IMR-90 (cell line): ENCODE measurements around the gene FAM83F. TPM values are rescaled to one million over a fixed set of nuclear protein-coding genes. Genes with fewer than 3 reads are reported as not detected.

Experiments used
- ATAC-seq: fragments of 200-7000 bp; cut with Tn5 transposase; 2 replicates; pipeline ENCODE4 v1.9.1; 2020; ENCODE audit warnings: low read depth, mild to moderate bottlenecking, moderate library complexity
- BruUV-seq: library from RNA; stranded (reverse); fragments of 400-500 nt; replicated peaks from 2 replicates; lab custom pipeline; 2021; lab: Mats Ljungman, UMichigan
- CTCF ChIA-PET: fragments of 300-600 bp; formaldehyde crosslinking; extraction: SDS; loops from one replicate; lab custom pipeline; 2021; ENCODE audit warnings: antibody characterized with exemption; lab: Yijun Ruan, JAX
- POLR2A ChIA-PET: fragments of 300-600 bp; sonication (Branson Sonifier 250); formaldehyde crosslinking; loops from one replicate; lab custom pipeline; 2022; ENCODE audit warnings: antibody characterized with exemption; ENCODE audit not compliant: unreplicated experiment; lab: Charles Lee
- DNase-seq: peaks from one replicate; pipeline ENCODE4 v3.0.0; 2013
- H2AFZ ChIP-seq: replicated peaks from 2 replicates; pipeline ENCODE3; 2013; ENCODE audit warnings: low read length, mild to moderate bottlenecking; ENCODE audit not compliant: poor library complexity
- H2AK5ac ChIP-seq: 2 replicates; pipeline ENCODE4 v1.6.1; 2013; ENCODE audit warnings: low read depth, low read length, inconsistent platforms
- H2AK9ac ChIP-seq: replicated peaks from 2 replicates; pipeline ENCODE3; 2013; ENCODE audit warnings: mild to moderate bottlenecking, low read depth, low read length, moderate library complexity; ENCODE audit not compliant: poor library complexity
- H2BK120ac ChIP-seq: 2 replicates; pipeline ENCODE4 v1.6.1; 2013; ENCODE audit warnings: low read depth, low read length, inconsistent platforms
- H2BK15ac ChIP-seq: 3 replicates; pipeline ENCODE4 v1.6.1; 2013; ENCODE audit warnings: low read depth, low read length, inconsistent platforms
- H2BK20ac ChIP-seq: 2 replicates; pipeline ENCODE4 v1.6.1; 2013; ENCODE audit warnings: low read depth, mild to moderate bottlenecking, inconsistent platforms, low read length, moderate library complexity
- H2BK5ac ChIP-seq: 2 replicates; pipeline ENCODE4 v1.6.1; 2013; ENCODE audit warnings: mild to moderate bottlenecking, low read depth, low read length, inconsistent platforms; ENCODE audit not compliant: poor library complexity, severe bottlenecking
- H3K14ac ChIP-seq: replicated peaks from 2 replicates; pipeline ENCODE4 v1.6.1; 2013; ENCODE audit warnings: low read depth, low read length, inconsistent platforms
- H3K18ac ChIP-seq: 2 replicates; pipeline ENCODE4 v1.6.1; 2013; ENCODE audit warnings: low read depth, low read length, control low read depth
- H3K23ac ChIP-seq: 2 replicates; pipeline ENCODE4 v1.6.1; 2013; ENCODE audit warnings: low read depth, low read length, inconsistent platforms
- H3K27ac ChIP-seq: 2 replicates; pipeline ENCODE4 v1.5.1; 2013; ENCODE audit warnings: mild to moderate bottlenecking, control low read depth, low read length; ENCODE audit not compliant: insufficient read depth
- H3K27me3 ChIP-seq: 2 replicates; pipeline ENCODE4 v1.6.1; 2013; ENCODE audit warnings: low read length; ENCODE audit not compliant: control insufficient read depth, insufficient read depth
- H3K36me3 ChIP-seq: 2 replicates; pipeline ENCODE4 v1.6.1; 2013; ENCODE audit warnings: low read length, mixed read lengths; ENCODE audit not compliant: control insufficient read depth, insufficient read depth
- H3K4ac ChIP-seq: 2 replicates; pipeline ENCODE4 v1.6.1; 2013; ENCODE audit warnings: low read depth, low read length, inconsistent platforms
- H3K4me1 ChIP-seq: 2 replicates; pipeline ENCODE4 v1.6.1; 2013; ENCODE audit warnings: low read length, mixed read lengths; ENCODE audit not compliant: control insufficient read depth, insufficient read depth
- H3K4me2 ChIP-seq: 2 replicates; pipeline ENCODE4 v1.6.1; 2013; ENCODE audit warnings: low read depth, mild to moderate bottlenecking, control low read depth, low read length, moderate library complexity
- H3K4me3 ChIP-seq: 2 replicates; pipeline ENCODE4 v1.5.1; 2013; ENCODE audit warnings: low read depth, mild to moderate bottlenecking, control low read depth, low read length, moderate library complexity; ENCODE audit not compliant: insufficient read depth
- H3K56ac ChIP-seq: 2 replicates; pipeline ENCODE4 v1.6.1; 2013; ENCODE audit warnings: low read length, inconsistent platforms; ENCODE audit not compliant: insufficient read depth; ENCODE audit errors: extremely low read depth
- H3K79me1 ChIP-seq, 2 experiments: 2 replicates each; pipeline ENCODE4 v1.6.1; 2013; ENCODE audit warnings: low read length in 2 of 2, inconsistent platforms in 1 of 2, low read depth in 1 of 2
- H3K9ac ChIP-seq: 2 replicates; pipeline ENCODE4 v1.6.1; 2013; ENCODE audit warnings: low read depth, low read length, control low read depth
- H3K9me1 ChIP-seq: 2 replicates; pipeline ENCODE4 v1.6.1; 2013; ENCODE audit warnings: low read length, inconsistent platforms; ENCODE audit not compliant: insufficient read depth
- H3K9me3 ChIP-seq: 2 replicates; pipeline ENCODE4 v1.6.1; 2013; ENCODE audit warnings: low read length; ENCODE audit not compliant: control insufficient read depth, insufficient read depth
- H4K20me1 ChIP-seq: 2 replicates; pipeline ENCODE4 v1.6.1; 2013; ENCODE audit warnings: low read length, inconsistent platforms; ENCODE audit not compliant: insufficient read depth
- H4K5ac ChIP-seq: 2 replicates; pipeline ENCODE4 v1.6.1; 2013; ENCODE audit warnings: mild to moderate bottlenecking, low read depth, low read length, control low read depth
- H4K8ac ChIP-seq, 2 experiments: 2 replicates each; pipeline ENCODE4 v1.6.1; 2013; ENCODE audit warnings: low read depth in 2 of 2, low read length in 2 of 2, control low read depth in 1 of 2, inconsistent platforms in 1 of 2
- H4K91ac ChIP-seq: 2 replicates; pipeline ENCODE4 v1.6.1; 2013; ENCODE audit warnings: low read depth, low read length, inconsistent platforms; ENCODE audit not compliant: insufficient read depth
- BHLHE40 ChIP-seq: fragments of 150-350 bp; IDR thresholded peaks from 2 replicates; pipeline ENCODE4 v1.6.1; 2016; ENCODE audit warnings: mild to moderate bottlenecking, low read depth, low read length
- CEBPB ChIP-seq: IDR thresholded peaks from 2 replicates; pipeline ENCODE4 v1.6.1; 2012; ENCODE audit warnings: low read depth, low read length, improper control_type of control experiment
- CTCF ChIP-seq: conservative IDR thresholded peaks from 2 replicates; pipeline ENCODE4 v1.5.1; 2012; ENCODE audit warnings: mild to moderate bottlenecking, low read depth, low read length, improper control_type of control experiment
- FOS ChIP-seq: fragments of 150-350 bp; IDR thresholded peaks from 2 replicates; pipeline ENCODE4 v1.6.1; 2016; ENCODE audit warnings: low read depth, low read length
- MAFK ChIP-seq: IDR thresholded peaks from 2 replicates; pipeline ENCODE4 v1.6.1; 2012; ENCODE audit warnings: low read depth, low read length, improper control_type of control experiment
- MAZ ChIP-seq: IDR thresholded peaks from 2 replicates; pipeline ENCODE4 v1.6.1; 2012; ENCODE audit warnings: low read depth, mild to moderate bottlenecking, low read length, improper control_type of control experiment, moderate library complexity, borderline replicate concordance
- MXI1 ChIP-seq: IDR thresholded peaks from 2 replicates; pipeline ENCODE4 v1.6.1; 2012; ENCODE audit warnings: low read depth, mild to moderate bottlenecking, low read length, moderate library complexity, borderline replicate concordance
- POLR2A ChIP-seq: IDR thresholded peaks from 2 replicates; pipeline ENCODE4 v1.6.1; 2012; ENCODE audit warnings: mild to moderate bottlenecking, low read depth, low read length
- RAD21 ChIP-seq: IDR thresholded peaks from 2 replicates; pipeline ENCODE4 v1.6.1; 2012; ENCODE audit warnings: low read length, improper control_type of control experiment
- RCOR1 ChIP-seq: IDR thresholded peaks from 2 replicates; pipeline ENCODE4 v1.6.1; 2012; ENCODE audit warnings: mild to moderate bottlenecking, low read length, improper control_type of control experiment; ENCODE audit not compliant: insufficient replicate concordance
- RFX5 ChIP-seq: IDR thresholded peaks from 2 replicates; pipeline ENCODE4 v1.8.0; 2012; ENCODE audit warnings: low read depth, mild to moderate bottlenecking, low read length, moderate library complexity
- SMC3 ChIP-seq: fragments of 150-350 bp; IDR thresholded peaks from 2 replicates; pipeline ENCODE4 v1.6.1; 2016; ENCODE audit warnings: low read depth, mild to moderate bottlenecking, antibody characterized with exemption, low read length, moderate library complexity
- USF2 ChIP-seq: fragments of 150-350 bp; IDR thresholded peaks from 2 replicates; pipeline ENCODE4 v1.6.1; 2017; ENCODE audit warnings: mild to moderate bottlenecking, antibody characterized with exemption, low read length, low read depth
- WGBS, 2 experiments: methylation state at CpG; one replicate each; pipeline versions ENCODE4 v1.1.5 to v1.1.7; 2013; ENCODE audit warnings: missing lambda C conversion rate in 2 of 2; ENCODE audit not compliant: insufficient read length in 1 of 2; ENCODE audit errors: extremely low coverage in 2 of 2; 5-methylcytosine and 5-hydroxymethylcytosine counted together
- dilution Hi-C: fragments of 300-500 bp; cut with HindIII; formaldehyde crosslinking; loops from one replicate; pipeline ENCODE4 v1.14.3; 2018; ENCODE audit warnings: low sequenced_read_pairs; ENCODE audit not compliant: unreplicated experiment
- in situ Hi-C: fragments of 300-500 bp; cut with MboI; formaldehyde crosslinking; loops from 3 replicates; pipeline ENCODE4 v1.14.3; 2019; ENCODE audit warnings: low sequenced_read_pairs, inconsistent platforms, mixed read lengths
- intact Hi-C: fragments of 100-400 bp; cut with micrococcal nuclease; formaldehyde crosslinking; loops from 2 replicates; pipeline ENCODE4 v1.10.0; 2022
- polyA plus RNA-seq, 3 experiments: library from polyadenylated mRNA; depleted of rRNA; stranded (reverse); fragments of >200 nt; gene quantifications; 2 replicates each; pipeline ENCODE4 v1.2.3, GENCODE V29; 2012; ENCODE audit warnings: low replicate concordance in 1 of 3
- total RNA-seq: library from RNA; depleted of rRNA; stranded (reverse); fragments of >200 nt; gene quantifications from 2 replicates; pipeline ENCODE4 v1.2.3, GENCODE V29; 2012
- TF ChIP-seq, protein P1 (sequence below): fragments of 150-350 bp; IDR thresholded peaks from 2 replicates; pipeline ENCODE4 v1.6.1; 2016; ENCODE audit warnings: low read depth, mild to moderate bottlenecking, low read length, moderate library complexity, borderline replicate concordance

FAM83F gene
- total and polyA plus RNA-seq, 2 of the 4 experiments (the other 2 are of a cell fraction): not detected

GRCh38 chr22:39991159-39991860, 3.4 kb upstream of the FAM83F start:
- H3K79me1 ChIP-seq: no peaks in the 10 kb centered on the region
- DNase-seq (no peak), ATAC-seq (no peak)
- no peak overlapping the region for H3K4me3 ChIP-seq
- H3K27ac ChIP-seq: no peak overlapping the region
- H2BK5ac ChIP-seq: no peak overlapping the region
- no peak overlapping the region for H3K4ac ChIP-seq
- ChIA-PET POLR2A (no interaction called here), CTCF (interaction anchor here (0.6 kb wide), 1 partner anchor 32 kb away, joined by 4 read pairs; no protein-coding TSS in a partner anchor)
- H2BK15ac ChIP-seq: no peak overlapping the region
- no peak overlapping the region for H3K18ac ChIP-seq
- H2AK9ac ChIP-seq: no peak overlapping the region
- no peaks in the 10 kb centered on the region for H3K4me1 ChIP-seq
- dilution Hi-C loops (no loop called here), in situ Hi-C loops (no loop called here), intact Hi-C loops (no loop called here)
- no peak overlapping the region for H2BK120ac ChIP-seq
- H4K91ac ChIP-seq: no peak overlapping the region
- no peaks in the 10 kb centered on the region for H3K36me3 ChIP-seq
- H3K56ac ChIP-seq: no peak overlapping the region
- no TSS peak for BruUV-seq
- no peak overlapping the region for H3K9ac ChIP-seq
- peaks cover 69% of the 10 kb centered on the region for H3K27me3 ChIP-seq
- H4K5ac ChIP-seq: no peak overlapping the region
- H3K9me3 ChIP-seq: no peaks in the 10 kb centered on the region
- H3K4me2 ChIP-seq: no peak overlapping the region
- no CpG with 5 or more reads among the region's 9 CpGs for WGBS, 2 experiments
- no peak overlapping the region for H2AFZ ChIP-seq
- H3K23ac ChIP-seq: no peak overlapping the region
- no peak overlapping the region for H2BK20ac ChIP-seq
- H3K14ac ChIP-seq: no peak overlapping the region
- H4K8ac ChIP-seq: no peak overlapping the region
- H2AK5ac ChIP-seq: no peak overlapping the region
- TF ChIP-seq FOS (no peak), RCOR1 (no peak), MXI1 (no peak), USF2 (no peak), MAZ (no peak), CEBPB (no peak), BHLHE40 (no peak), SMC3 (no peak), RFX5 (no peak), POLR2A (no peak), MAFK (no peak), RAD21 (no peak), CTCF (no peak)
- TF ChIP-seq, protein P1, sequence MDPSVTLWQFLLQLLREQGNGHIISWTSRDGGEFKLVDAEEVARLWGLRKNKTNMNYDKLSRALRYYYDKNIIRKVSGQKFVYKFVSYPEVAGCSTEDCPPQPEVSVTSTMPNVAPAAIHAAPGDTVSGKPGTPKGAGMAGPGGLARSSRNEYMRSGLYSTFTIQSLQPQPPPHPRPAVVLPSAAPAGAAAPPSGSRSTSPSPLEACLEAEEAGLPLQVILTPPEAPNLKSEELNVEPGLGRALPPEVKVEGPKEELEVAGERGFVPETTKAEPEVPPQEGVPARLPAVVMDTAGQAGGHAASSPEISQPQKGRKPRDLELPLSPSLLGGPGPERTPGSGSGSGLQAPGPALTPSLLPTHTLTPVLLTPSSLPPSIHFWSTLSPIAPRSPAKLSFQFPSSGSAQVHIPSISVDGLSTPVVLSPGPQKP: no peak
- H3K9me1 ChIP-seq: no peaks in the 10 kb centered on the region
- no peaks in the 10 kb centered on the region for H4K20me1 ChIP-seq
